Sciatic nerve (tissue), 2 donors: ENCODE measurements around the gene USP12. TPM values are rescaled to one million over a fixed set of nuclear protein-coding genes. Genes with fewer than 3 reads are reported as not detected.
"Not testable (repeated sequence)": the region's sequence is repeated elsewhere in the genome, so short reads cannot be mapped to it uniquely, and the experiment has no call there.

Source experiments
- ATAC-seq: fragments of 200-7000 bp; cut with Tn5 transposase; one replicate; pipeline ENCODE4 v1.9.1; 2020; ENCODE audit warnings: mild to moderate bottlenecking, moderate library complexity
- DNase-seq: peaks from one replicate; pipeline ENCODE4 v3.0.0-alpha.2; 2020; ENCODE audit warnings: low spot score
- intact Hi-C: fragments of 100-400 bp; cut with DNase I; formaldehyde crosslinking; loops from one replicate; pipeline ENCODE4 v1.14.2; 2022
- total RNA-seq: library from RNA; stranded (reverse); fragmentation: NEBNext Ultra II Directional; extraction: Animal tissue kit (Norgen Biotek cat#: 25700); gene quantifications from one replicate; pipeline ENCODE4 v1.2.1, GENCODE V29; 2021
- donor health status: DM: no; HTN: no; CAD: no.
- donor health status: DM: no; HTN: no; CAD: no.

The USP12 gene
- total RNA-seq, 1 donor from 2014 or later = 32.7 TPM

GRCh38 chr13:27161423-27161822 lies 10.2 kb downstream of the USP12 start:
- intact Hi-C loops = no loop called here
- no peak for DNase-seq
- no peak for ATAC-seq

- ATAC-seq = no peak
- intact Hi-C loops = no loop called here
- DNase-seq = no peak
These were observed 10.8 kb downstream of the USP12 start for GRCh38 chr13:27160657-27161295.

- intact Hi-C loops = no loop called here
- ATAC-seq = no peak
- DNase-seq = no peak
These were observed 11.6 kb downstream of the USP12 start for GRCh38 chr13:27159806-27160563.

- ATAC-seq = no peak
- intact Hi-C loops = no loop called here
- DNase-seq = no peak
These were observed 13.3 kb downstream of the USP12 start for GRCh38 chr13:27158335-27158734.

- intact Hi-C loops = no loop called here
- ATAC-seq = no peak
- DNase-seq = no peak
These were observed 19.6 kb downstream of the USP12 start for GRCh38 chr13:27151798-27152599.

- no peak for ATAC-seq
- intact Hi-C loops = no loop called here
- no peak for DNase-seq
These were observed 21.9 kb downstream of the USP12 start for GRCh38 chr13:27149702-27150101.

GRCh38 chr13:27148900-27149299 lies 22.7 kb downstream of the USP12 start:
- no peak for ATAC-seq
- intact Hi-C loops = no loop called here
- DNase-seq = no peak

- intact Hi-C loops = no loop called here
- ATAC-seq = no peak
- DNase-seq = no peak
These were observed 24.0 kb downstream of the USP12 start for GRCh38 chr13:27147530-27148170.

- DNase-seq (no peak), ATAC-seq (no peak)
- intact Hi-C loops = no loop called here
These were observed 29.9 kb downstream of the USP12 start for GRCh38 chr13:27141746-27142145.

GRCh38 chr13:27141159-27141558 lies 30.5 kb downstream of the USP12 start:
- ATAC-seq, intact Hi-C loops, DNase-seq: not testable (repeated sequence)

GRCh38 chr13:27140060-27140459 lies 31.6 kb downstream of the USP12 start:
- no peak for DNase-seq
- no peak for ATAC-seq
- intact Hi-C loops = no loop called here

GRCh38 chr13:27139565-27139964 lies 32.0 kb downstream of the USP12 start:
- intact Hi-C loops = no loop called here
- no peak for DNase-seq

GRCh38 chr13:27138457-27139093 lies 33.0 kb downstream of the USP12 start:
- DNase-seq = no peak
- intact Hi-C loops = no loop called here
- no peak for ATAC-seq

More at GRCh38 chr13:27139565-27139964, 32.0 kb downstream of the USP12 start:
- no peak for ATAC-seq

GRCh38 chr13:27137759-27138158 lies 33.9 kb downstream of the USP12 start:
- ATAC-seq = peak; percentile 44
- intact Hi-C loops = no loop called here
- DNase-seq = no peak

- intact Hi-C loops = no loop called here
- no peak for DNase-seq
- no peak for ATAC-seq
These were observed 36.6 kb downstream of the USP12 start for GRCh38 chr13:27135023-27135422.

GRCh38 chr13:27133889-27134288 lies 37.7 kb downstream of the USP12 start:
- intact Hi-C loops = no loop called here

GRCh38 chr13:27132538-27132937 lies 39.1 kb downstream of the USP12 start:
- no peak for DNase-seq
- ATAC-seq = no peak
- intact Hi-C loops = no loop called here

More at GRCh38 chr13:27133889-27134288, 37.7 kb downstream of the USP12 start:
- ATAC-seq (no peak), DNase-seq (no peak)

GRCh38 chr13:27131906-27132305 lies 39.7 kb downstream of the USP12 start:
- ATAC-seq (no peak), DNase-seq (no peak)
- intact Hi-C loops = no loop called here
